GM23248 (cell line): ENCODE measurements around the gene SFMBT2. TPM values are rescaled to one million over a fixed set of nuclear protein-coding genes. Genes with fewer than 3 reads are reported as not detected.
A peak's percentile ranks its signal among the peaks of the same experiment; 100 is the strongest.
"Not testable (repeated sequence)": the region's sequence is repeated elsewhere in the genome, so short reads cannot be mapped to it uniquely, and the experiment has no call there.

Source experiments
- DNase-seq: peaks from one replicate; pipeline ENCODE4 v3.0.0-alpha.2; 2015
- H2AFZ ChIP-seq: fragments of 200-600 bp; sonication (generic); 2 replicates; pipeline ENCODE4 v1.6.1; 2016; ENCODE audit warnings: antibody characterized with exemption
- H3F3A ChIP-seq: fragments of 200-600 bp; sonication (generic); 2 replicates; pipeline ENCODE4 v1.6.1; 2016; ENCODE audit warnings: mild to moderate bottlenecking, antibody characterized with exemption, mixed run types; ENCODE audit not compliant: insufficient read depth
- H3K27ac ChIP-seq: fragments of 200-600 bp; sonication (generic); 2 replicates; pipeline ENCODE4 v1.5.1; 2016; ENCODE audit warnings: mild to moderate bottlenecking
- H3K27me3 ChIP-seq: fragments of 200-600 bp; sonication (generic); replicated peaks from 2 replicates; pipeline ENCODE4 v1.6.1; 2016; ENCODE audit warnings: mild to moderate bottlenecking; ENCODE audit not compliant: insufficient read depth
- H3K36me3 ChIP-seq: fragments of 200-600 bp; sonication (generic); 2 replicates; pipeline ENCODE4 v1.6.1; 2016; ENCODE audit warnings: low read depth, mild to moderate bottlenecking
- H3K4me1 ChIP-seq: fragments of 200-600 bp; sonication (generic); 2 replicates; pipeline ENCODE4 v1.6.1; 2016; ENCODE audit warnings: mild to moderate bottlenecking; ENCODE audit not compliant: insufficient read depth
- H3K4me2 ChIP-seq: fragments of 200-600 bp; sonication (generic); one replicate; pipeline ENCODE4 v1.6.1; 2016; ENCODE audit warnings: mild to moderate bottlenecking; ENCODE audit not compliant: unreplicated experiment
- H3K4me3 ChIP-seq: fragments of 200-600 bp; sonication (generic); 2 replicates; pipeline ENCODE4 v1.5.1; 2016; ENCODE audit warnings: mild to moderate bottlenecking
- H3K79me2 ChIP-seq: fragments of 200-600 bp; sonication (generic); 2 replicates; pipeline ENCODE4 v1.6.1; 2016; ENCODE audit warnings: mild to moderate bottlenecking; ENCODE audit not compliant: insufficient read depth
- H3K9ac ChIP-seq: fragments of 200-600 bp; sonication (generic); 2 replicates; pipeline ENCODE4 v1.6.1; 2016; ENCODE audit warnings: mild to moderate bottlenecking
- H3K9me2 ChIP-seq: fragments of 200-600 bp; sonication (generic); 2 replicates; pipeline ENCODE4 v1.6.1; 2016; ENCODE audit warnings: mixed run types, mild to moderate bottlenecking, moderate library complexity; ENCODE audit not compliant: insufficient read depth
- H3K9me3 ChIP-seq: fragments of 200-600 bp; sonication (generic); one replicate; pipeline ENCODE4 v1.6.1; 2017; ENCODE audit warnings: low read depth
- H4K20me1 ChIP-seq: fragments of 200-600 bp; sonication (generic); 2 replicates; pipeline ENCODE4 v1.6.0; 2016; ENCODE audit not compliant: insufficient read depth
- EZH2 ChIP-seq: fragments of 200-600 bp; sonication (generic); IDR thresholded peaks from 2 replicates; pipeline ENCODE4 v1.6.1; 2018; ENCODE audit warnings: antibody characterized with exemption, mild to moderate bottlenecking; ENCODE audit not compliant: insufficient read depth, poor library complexity, severe bottlenecking
- EZH2phosphoT487 ChIP-seq: fragments of 200-600 bp; sonication (generic); IDR thresholded peaks from 2 replicates; pipeline ENCODE4 v1.6.1; 2018; ENCODE audit warnings: antibody characterized with exemption, moderate library complexity, mild to moderate bottlenecking, low read depth; ENCODE audit not compliant: insufficient read depth
- WGBS, 2 experiments: methylation state at CpG; one replicate each; pipeline ENCODE4 v1.1.6; 2015 to 2017; ENCODE audit warnings: low lambda C conversion rate in 2 of 2, low coverage in 1 of 2; ENCODE audit errors: missing lambda C conversion rate in 2 of 2; 5-methylcytosine and 5-hydroxymethylcytosine counted together
- in situ Hi-C: fragments of 300-500 bp; cut with MboI; formaldehyde crosslinking; loops from 2 replicates; pipeline ENCODE4 v1.15.0; 2020
- polyA plus RNA-seq: library from polyadenylated mRNA; unstranded; fragments of >200 nt; fragmentation: Nextera tagmentation; extraction: Ambion mirVana; gene quantifications from 2 replicates; pipeline ENCODE4 v1.2.1, GENCODE V29; 2016
- total RNA-seq: library from RNA; depleted of rRNA; stranded (reverse); fragments of >200 nt; shearing (Covaris generic); gene quantifications from 2 replicates; pipeline ENCODE4 v1.2.3, GENCODE V29; 2014

SFMBT2 gene
- total and polyA plus RNA-seq, 2 experiments from 2014 or later, result 0.22 TPM; not detected in 1

GRCh38 chr10:7399533-7399932, 11.3 kb downstream of the SFMBT2 start:
- Histone ChIP-seq H3K27ac (no peak overlapping the region), H2AFZ (no peak overlapping the region), H3K4me3 (no peak overlapping the region), H3K4me1 (no peaks in the 10 kb centered on the region), H3K9ac (no peak overlapping the region), H3K4me2 (no peak overlapping the region), H3K36me3 (no peaks in the 10 kb centered on the region), H3K9me3 (no peaks in the 10 kb centered on the region), H4K20me1 (no peaks in the 10 kb centered on the region), H3F3A (no peaks in the 10 kb centered on the region), H3K27me3 (no peaks in the 10 kb centered on the region), H3K79me2 (no peaks in the 10 kb centered on the region), H3K9me2 (no peaks in the 10 kb centered on the region)
- no peak for DNase-seq
- in situ Hi-C loops, result no loop called here
- 82 to 84% methylated on average over 3 of the region's 3 CpGs for WGBS, 2 experiments
- no peak for TF ChIP-seq EZH2phosphoT487
- no peak for TF ChIP-seq EZH2

GRCh38 chr10:7397049-7398035, 13.5 kb downstream of the SFMBT2 start:
- Histone ChIP-seq H4K20me1 (no peaks in the 10 kb centered on the region), H3K27me3 (no peaks in the 10 kb centered on the region), H3K4me3 (no peak overlapping the region), H3K27ac (no peak overlapping the region), H3K4me2 (no peak overlapping the region), H3K4me1 (no peaks in the 10 kb centered on the region), H3K9ac (no peak overlapping the region), H3K9me2 (no peaks in the 10 kb centered on the region), H3K79me2 (no peaks in the 10 kb centered on the region), H2AFZ (no peak overlapping the region), H3K9me3 (no peaks in the 10 kb centered on the region), H3K36me3 (no peaks in the 10 kb centered on the region), H3F3A (no peaks in the 10 kb centered on the region)
- no peak for TF ChIP-seq EZH2phosphoT487
- no peak for TF ChIP-seq EZH2
- 68 to 69% methylated on average over 17 of the region's 17 CpGs for WGBS, 2 experiments
- in situ Hi-C loops, result no loop called here
- DNase-seq, result peak; percentile 44

GRCh38 chr10:7392301-7392700, 18.5 kb downstream of the SFMBT2 start:
- in situ Hi-C loops, H3K4me3 ChIP-seq, DNase-seq, H3K9me2 ChIP-seq, H3K27me3 ChIP-seq, H3K4me1 ChIP-seq, H3K9ac ChIP-seq, H4K20me1 ChIP-seq, H3K36me3 ChIP-seq, H3K79me2 ChIP-seq, H3K9me3 ChIP-seq, H3F3A ChIP-seq, H3K27ac ChIP-seq, H3K4me2 ChIP-seq, H2AFZ ChIP-seq: not testable (repeated sequence)
- WGBS, 2 experiments, result 72 to 82% methylated on average over 5 of the region's 5 CpGs

DNA sequence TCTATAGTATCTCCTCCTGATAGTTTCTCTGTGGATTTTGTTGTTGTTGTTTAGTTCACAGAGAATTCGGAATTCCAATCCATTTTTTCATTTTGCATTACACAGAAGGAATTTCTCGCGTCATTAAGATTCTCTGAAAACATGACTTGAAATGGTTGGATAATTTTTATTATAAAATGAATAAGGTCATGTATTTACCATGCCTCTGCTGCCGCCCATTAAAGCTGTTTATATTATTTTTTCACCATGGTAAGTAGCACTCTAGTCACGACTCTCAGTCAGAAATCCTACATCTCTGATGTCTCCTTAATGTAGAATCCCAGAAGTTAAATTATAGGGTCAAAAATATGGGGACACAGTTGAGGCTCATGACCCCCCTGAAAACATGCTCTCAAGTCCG, 19.1 kb downstream of the SFMBT2 start:
- H3K9me2 ChIP-seq, result no peaks in the 10 kb centered on the region
- WGBS, 2 experiments, result 74 to 75% methylated on average over 6 of the region's 6 CpGs
- DNase-seq, result no peak
- in situ Hi-C loops, result no loop called here
- no peak overlapping the region for H2AFZ ChIP-seq
- H3K4me3 ChIP-seq, result no peak overlapping the region
- no peaks in the 10 kb centered on the region for H3K27me3 ChIP-seq
- H3F3A ChIP-seq, result no peaks in the 10 kb centered on the region
- H3K9me3 ChIP-seq, result no peaks in the 10 kb centered on the region
- no peaks in the 10 kb centered on the region for H3K36me3 ChIP-seq
- no peak overlapping the region for H3K27ac ChIP-seq
- no peaks in the 10 kb centered on the region for H3K4me1 ChIP-seq
- H3K4me2 ChIP-seq, result no peak overlapping the region
- no peaks in the 10 kb centered on the region for H3K79me2 ChIP-seq
- H4K20me1 ChIP-seq, result no peaks in the 10 kb centered on the region
- H3K9ac ChIP-seq, result no peak overlapping the region
- TF ChIP-seq EZH2phosphoT487 (no peak), EZH2 (no peak)

DNA sequence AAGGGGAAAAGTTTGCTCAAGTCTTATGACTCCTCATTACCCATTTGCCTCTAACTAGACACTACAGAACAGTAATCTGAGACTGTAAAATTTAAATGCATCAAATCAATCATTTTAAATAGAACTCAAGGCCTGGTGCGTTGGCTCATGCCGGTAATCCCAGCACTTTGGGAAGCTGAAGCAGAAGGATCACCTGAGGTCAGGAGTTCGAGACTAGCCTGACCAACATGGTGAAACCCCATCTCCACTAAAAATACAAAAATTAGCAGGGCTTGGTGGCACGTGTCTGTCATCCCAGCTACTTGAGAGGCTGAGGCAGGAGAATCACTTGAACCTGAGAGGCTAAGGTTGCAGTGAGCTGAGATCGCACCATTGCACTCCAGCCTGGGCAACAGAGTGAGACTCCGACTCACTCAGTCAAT, 20.1 kb downstream of the SFMBT2 start:
- H3K4me1 ChIP-seq, in situ Hi-C loops, H3K27me3 ChIP-seq, DNase-seq, H3F3A ChIP-seq, H3K4me3 ChIP-seq, H3K27ac ChIP-seq, H3K9ac ChIP-seq, H3K4me2 ChIP-seq, H3K9me2 ChIP-seq, H2AFZ ChIP-seq, H4K20me1 ChIP-seq, H3K9me3 ChIP-seq, H3K79me2 ChIP-seq, H3K36me3 ChIP-seq: not testable (repeated sequence)
- WGBS, 2 experiments, result 78 to 82% methylated on average over 6 of the region's 6 CpGs
